DMS114 treated with DMSO at 0.1 percent for 48 hours (cell line): ENCODE measurements around the gene PCDH9.
"Not testable (repeated sequence)": the region's sequence is repeated elsewhere in the genome, so short reads cannot be mapped to it uniquely, and the experiment has no call there.

Source experiments
- DNase-seq: peaks from one replicate; lab custom pipeline; 2025; ENCODE audit not compliant: unreplicated experiment; lab: John Stamatoyannopoulos, UW

The PCDH9 gene

DNA sequence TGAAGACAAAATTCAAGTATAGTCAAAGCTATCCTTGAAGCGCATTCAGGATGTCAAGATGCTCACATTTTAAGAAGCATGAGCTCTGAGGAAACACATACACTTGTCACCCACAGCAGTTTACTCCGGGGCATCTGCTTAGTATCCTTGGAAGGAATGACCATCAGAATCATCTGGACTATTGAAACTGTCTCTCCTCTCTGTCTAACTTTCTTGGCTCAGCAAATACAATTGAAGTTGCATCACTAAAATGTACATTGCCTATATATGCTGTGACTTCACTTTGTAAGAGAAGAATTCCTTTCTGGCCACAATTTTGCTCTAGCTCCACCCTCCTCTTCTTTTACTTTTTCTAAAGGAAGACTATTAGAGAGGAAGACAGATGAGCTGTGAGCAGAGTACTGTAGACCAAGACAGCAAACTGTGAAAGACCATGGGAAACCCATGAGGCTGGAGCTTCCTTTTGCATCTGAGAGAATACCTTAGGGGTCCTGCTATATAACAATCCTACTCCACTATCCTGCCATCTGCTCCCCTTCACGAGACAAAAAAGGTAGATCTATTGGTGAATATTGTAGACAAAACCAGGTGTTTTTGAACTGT lies 906.3 kb downstream of the PCDH9 start:
- no peak for DNase-seq

DNA sequence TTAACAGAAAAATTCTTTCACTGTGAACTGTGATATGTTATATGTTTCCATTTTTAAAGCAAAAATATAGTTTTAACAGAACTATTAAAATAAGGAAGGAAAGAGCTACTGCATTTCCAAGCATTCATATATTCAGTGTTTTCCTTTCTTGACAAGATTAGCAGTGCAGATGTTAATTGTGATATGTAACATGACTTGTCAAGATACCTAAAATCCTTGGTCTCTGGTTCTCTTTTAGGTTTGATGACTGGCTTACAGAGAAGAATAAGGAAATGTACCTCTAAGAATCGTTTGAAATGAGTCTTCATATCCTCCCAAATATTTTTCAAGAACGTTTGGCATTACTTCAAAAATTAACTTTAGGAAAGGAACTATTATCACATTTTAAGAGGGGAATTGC lies 907.2 kb downstream of the PCDH9 start:
- no peak for DNase-seq

DNA sequence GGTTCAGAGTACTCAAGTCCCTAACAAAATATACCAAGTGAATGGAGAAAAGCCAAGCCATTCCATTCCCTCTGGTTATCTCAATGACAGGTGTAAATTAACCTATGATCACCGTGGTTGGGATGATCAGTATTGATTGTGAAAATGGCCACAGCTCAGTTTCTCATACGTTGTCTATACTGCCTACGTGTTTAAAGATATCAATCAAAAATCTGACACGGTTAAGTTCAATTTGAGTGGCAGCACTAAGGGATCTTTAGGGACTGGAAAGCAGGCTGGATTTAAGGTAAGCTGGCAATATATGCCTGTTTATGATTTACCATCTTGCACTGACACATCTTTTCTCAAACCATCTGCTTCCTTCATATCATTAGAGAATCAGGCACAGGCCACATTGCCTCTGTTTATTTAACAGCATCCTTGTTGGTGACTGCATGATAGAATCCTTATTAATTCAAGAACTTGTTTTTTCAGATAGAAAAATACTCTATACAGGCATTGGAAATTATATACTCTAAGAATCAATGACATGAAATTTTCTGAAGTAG lies 907.9 kb downstream of the PCDH9 start:
- no peak for DNase-seq

DNA sequence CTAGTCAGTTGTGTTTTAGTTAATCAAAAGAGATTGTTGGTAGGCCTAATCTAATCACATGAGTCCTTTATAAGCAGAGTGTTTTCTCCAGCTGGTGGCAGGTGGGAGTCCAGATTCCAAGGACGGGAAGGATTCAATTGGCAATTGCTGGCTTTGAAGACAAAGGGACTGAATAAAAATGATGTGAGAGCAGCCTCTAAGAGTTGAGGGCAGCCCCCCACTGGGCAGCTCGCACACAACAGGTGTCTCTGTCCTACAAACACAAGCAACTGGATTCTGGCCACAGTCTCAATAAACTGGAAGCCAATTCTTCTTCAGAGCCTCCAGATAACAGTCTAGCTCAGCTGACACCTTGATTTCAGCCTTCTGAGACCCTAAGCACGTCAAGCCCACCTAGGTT lies 915.2 kb downstream of the PCDH9 start:
- DNase-seq: no peak

DNA sequence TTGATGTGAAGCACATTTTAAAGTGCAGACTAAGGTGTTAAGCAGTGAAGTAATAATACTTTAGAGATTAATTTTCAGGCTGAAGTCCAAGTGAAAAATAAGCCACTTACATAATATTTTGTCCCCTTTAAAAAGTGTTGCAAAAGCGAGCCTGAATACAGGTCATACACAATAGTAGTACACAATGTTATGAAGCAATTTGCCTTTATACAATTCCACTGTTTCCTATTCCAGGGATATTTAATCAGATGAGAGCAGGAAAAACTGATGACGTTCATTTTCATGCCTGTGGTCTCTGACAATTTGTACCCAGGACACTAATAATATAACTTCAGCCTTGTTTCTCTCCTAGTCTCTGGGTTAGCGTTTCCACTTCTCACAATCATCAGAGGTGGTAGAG lies 916.7 kb downstream of the PCDH9 start:
- DNase-seq: no peak

DNA sequence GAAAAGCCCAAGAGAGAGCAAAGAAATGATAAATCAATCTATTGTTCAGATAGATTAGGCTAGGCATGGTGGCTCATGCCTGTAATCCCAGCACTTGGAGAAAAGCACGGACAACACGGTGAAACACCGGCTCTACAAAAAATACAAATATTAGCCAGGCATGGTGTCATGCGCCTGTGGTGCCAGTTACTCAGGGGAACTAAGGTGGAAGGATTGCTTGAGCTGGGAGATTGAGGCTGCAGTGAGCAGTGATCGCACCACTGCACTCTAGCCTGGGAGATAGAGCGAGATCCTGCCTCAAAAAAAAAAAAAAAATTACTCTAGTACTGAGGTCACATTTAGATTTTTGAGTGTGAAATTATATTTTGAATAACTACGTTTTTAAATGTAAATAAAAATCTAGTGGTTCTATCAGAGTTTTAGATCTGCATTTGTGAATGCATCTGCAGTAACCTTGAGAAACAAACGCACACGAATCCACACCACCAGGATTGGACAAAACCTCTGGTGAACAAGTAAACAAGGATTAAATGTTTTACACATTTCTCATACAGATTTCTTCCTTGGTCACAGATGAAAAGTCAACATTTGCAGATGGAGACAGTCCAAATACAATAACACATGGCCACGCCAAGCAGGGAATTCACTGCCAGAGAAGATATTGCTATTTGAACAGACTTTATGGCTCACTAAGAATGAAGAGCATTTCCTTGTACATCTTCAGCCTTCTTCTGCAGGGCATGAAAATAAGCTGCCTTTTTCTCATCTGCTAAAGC lies 917.6 kb downstream of the PCDH9 start:
- DNase-seq: no peak

DNA sequence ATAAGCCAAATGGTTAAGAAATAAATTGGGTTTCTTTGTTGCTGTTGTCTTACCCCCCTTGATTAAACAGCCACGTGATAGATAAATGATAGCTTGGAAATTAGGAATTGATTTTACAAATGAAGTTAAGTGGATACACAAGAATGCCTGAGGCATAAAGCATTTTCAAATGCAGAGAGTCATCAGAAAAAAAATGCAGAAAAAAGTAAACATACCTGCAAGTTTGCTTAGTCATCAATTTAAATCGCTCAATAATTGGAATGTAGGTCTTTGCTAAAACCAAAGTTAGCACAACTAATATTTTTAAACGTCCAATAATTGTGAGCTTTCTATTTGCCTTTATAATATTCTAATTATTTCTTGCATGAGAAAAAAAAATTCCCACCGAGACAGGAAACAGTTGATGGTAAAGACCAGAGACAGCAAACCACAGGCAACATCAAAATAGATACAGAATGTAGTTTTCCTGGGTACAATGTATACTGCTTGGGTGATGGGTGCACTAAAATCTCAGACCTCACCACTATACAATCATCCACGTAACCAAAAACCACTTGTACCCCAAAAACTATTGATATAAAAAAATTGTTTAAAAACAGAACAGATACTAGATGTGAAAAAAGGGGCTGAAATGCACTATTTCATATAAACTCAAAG lies 924.0 kb downstream of the PCDH9 start:
- DNase-seq: no peak

DNA sequence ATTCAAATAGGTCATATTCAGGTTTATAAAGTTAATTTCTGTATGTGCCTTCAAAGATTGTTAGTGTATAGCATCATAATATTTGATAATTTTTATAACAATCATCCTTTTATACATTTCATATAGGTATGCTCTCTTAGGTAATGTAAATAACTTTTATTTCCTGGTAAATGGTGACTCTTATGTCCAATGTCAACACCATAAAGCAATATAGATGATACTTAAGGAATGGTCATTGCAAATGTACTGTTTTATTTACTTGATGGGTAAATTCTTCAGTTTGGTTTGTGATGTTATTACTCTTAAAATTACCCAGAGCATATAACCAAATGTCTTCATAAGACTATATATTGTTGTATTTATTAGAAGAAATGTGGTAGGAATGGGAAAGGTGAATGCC lies 928.7 kb downstream of the PCDH9 start:
- no peak for DNase-seq

DNA sequence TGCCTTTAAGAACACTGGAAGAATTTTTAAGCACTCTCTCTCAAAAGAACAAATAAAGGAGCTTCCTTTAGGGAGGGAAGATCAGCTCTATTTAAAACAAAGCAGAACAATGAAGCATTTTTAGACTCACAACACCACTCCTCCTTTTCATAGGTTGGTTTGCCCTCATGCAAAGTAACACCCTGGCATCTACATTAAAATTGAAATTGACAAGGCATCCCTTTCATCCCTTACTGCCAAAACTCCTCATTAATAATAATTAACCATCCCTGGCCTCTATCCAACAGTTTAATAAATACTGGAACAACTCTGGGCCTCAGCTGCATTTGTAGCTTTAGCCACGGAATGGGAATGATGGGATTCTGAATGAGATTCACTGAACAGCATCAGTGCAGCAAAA lies 929.1 kb downstream of the PCDH9 start:
- DNase-seq: no peak

DNA sequence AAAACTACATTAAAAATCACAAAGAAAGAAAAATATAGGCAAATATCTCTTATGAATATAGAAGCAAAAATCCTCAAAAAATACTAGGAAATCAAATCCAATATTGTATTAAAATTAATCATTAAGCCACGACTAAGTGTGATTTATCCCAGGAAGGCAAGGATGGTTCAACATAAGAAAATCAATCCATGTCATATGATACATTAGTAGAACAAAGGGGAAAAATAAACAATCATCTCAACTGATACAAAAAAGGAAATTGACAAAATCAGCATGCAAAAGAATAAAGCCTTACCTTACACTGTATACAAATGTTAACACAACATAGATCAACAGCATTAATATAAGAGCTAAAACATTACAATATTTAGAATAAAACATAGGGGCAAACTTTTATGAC lies 933.3 kb downstream of the PCDH9 start:
- DNase-seq: no peak

DNA sequence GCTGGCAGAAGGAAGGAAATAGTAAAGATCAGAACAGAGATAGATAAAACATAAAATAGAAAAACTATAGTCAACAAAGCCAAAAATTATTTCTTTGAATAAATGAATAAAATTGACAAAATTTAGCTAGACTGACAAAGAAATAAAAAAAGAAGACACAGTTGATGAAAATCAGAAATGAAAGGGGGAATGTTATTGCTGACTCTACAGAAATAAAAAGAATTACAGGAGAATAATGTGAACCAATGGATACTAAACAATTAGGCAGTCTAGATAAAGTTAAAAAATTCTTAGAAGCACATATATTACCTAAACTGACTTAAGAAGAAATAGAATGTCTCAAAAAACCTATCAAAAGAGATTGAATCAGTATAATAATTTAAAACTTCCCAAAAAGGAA lies 933.8 kb downstream of the PCDH9 start:
- DNase-seq: no peak

DNA sequence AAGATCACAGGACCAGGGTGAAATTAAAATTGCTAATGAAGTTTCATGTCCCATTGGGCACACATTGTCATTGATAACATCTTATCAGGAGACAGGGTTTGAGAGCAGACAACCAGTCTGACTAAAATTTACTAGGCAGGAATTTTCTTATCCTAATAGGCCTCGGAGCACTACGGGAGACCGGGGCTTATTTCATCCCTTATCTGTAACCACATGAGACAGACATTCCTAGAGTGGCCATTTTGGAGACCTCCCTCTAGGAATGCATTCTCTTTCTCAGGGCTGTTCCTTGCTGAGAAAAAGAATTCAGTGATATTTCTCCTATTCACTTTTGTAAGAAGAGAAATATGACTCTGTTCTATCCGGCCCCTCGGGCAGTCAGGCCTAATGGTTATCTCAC lies 943.3 kb downstream of the PCDH9 start:
- not testable (repeated sequence) for DNase-seq

DNA sequence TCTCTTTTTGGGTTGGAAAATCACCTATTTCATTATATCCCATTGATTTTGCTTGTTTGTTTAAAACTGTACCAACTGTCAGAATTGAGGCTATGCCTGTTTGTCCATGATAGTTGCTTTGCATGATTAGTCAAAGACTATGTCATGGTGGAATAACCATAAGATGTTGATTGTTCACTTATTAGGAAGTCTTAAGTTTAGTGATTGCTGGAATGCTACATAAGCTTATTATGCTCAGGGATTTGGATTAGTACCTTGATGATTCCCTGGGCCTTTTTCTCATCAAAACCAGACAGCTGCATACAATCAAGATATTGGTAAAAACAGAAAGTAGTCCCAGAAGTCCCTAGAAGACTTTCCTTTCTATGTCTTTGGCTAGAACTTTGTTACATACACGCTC lies 954.7 kb downstream of the PCDH9 start:
- no peak for DNase-seq

DNA sequence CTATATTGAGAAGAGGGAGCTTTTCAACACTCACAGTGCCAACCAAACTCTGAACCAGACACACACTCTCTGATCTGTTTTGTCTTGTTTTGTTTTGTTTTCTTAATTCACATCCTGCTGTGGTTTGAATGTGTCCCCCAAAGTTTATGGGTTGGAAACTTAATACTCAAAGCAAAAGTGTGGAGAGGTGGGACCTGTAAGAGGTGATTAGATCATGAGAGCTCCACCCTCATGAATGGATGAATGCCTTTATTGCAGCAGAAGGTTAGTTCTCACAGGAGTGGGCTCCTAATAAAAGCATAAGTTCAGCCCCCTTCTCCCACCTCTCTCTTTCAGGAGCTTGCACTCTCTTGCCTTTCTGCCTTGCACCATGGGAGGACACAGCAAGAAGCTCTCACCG lies 957.1 kb downstream of the PCDH9 start:
- no peak for DNase-seq

DNA sequence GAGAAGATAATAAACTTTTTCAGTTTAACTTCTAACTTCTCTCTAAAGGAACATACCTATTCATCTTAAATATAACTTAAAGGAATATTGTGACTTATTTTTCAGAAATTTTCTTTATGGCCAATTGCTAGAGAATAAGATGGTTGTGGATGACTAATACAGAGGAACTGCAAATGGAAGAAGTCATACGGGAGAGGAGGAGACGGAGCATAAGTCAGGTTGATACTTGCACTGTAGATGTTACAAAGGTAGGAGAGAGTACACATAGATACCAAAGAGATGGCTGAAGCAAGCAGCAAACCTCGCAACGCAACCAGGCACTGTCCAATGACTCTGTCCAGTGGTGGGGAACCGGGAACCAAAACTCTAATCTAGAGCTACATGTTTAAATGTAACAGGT lies 963.4 kb downstream of the PCDH9 start:
- no peak for DNase-seq

DNA sequence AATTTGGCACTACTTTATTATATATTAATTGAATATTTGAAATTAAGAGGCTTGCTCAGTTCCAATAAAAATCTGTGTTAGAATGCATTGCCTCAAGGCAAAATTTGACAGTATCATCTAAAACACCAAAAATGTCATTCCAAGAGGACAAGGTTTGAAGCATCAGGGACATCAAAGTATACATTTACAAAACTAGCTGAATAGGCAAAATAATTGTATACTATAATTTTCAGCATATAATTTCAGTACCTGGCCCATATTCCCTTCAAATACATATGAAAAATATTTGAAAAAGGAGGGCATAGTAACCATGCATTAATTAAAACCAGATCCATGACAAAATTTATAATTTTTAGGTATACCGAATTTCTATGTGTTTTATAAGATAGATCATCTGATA lies 963.8 kb downstream of the PCDH9 start:
- no peak for DNase-seq

DNA sequence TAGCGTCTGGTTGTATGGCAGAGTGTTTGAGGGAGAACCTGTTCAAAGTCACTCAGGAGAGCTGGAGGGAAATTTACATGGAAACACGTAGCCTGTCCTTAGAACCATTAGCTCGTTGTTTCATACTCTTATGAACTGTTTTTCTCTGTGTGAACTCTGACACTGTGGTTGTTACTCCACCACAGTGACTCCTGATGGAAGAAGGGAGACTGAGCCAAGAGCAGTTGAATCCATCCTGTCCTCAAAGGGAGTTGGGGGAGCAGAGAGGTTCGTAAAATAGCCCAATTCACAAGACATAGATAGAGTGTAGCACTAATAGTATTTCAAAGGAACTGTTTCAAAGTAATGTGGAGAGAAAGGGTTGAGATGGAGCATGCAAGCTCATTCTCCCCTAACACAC lies 964.8 kb downstream of the PCDH9 start:
- DNase-seq: no peak

DNA sequence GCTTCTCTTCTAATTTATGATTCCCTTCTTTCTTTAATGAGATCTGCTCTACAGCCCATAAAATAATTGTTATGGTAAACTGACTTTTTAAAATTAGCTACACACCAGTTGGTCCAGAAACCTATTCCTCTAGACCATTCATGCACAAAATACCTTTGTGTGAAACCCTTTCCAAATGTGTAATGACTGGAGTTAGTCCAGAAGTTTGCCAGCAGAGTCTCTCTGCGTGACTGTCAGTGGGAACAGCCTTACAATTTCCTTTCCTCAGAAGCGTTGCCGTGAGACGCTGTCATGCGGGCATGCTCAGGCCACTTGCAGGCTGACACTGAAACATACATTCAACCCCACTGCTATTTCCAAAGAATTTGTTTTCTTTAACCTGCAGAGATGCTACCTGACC lies 965.2 kb downstream of the PCDH9 start:
- DNase-seq: no peak

DNA sequence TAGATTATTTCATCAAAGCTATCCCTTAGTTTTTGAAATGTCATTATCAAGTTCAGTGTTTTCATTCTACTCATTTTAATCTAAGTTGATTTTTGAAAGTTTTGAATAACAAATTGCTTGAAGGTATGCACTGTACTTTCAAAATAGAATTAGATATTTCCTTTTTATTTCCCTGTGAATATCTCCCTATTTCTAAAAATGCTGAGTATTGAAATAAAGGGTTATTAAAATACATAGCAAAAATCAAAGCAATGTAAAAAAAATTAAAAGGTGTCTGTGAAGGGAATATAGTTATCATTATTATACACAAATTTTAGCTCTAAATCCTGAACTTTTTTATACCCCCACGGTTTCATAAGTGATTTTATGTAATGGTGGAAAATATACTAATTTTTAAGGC lies 967.8 kb downstream of the PCDH9 start:
- no peak for DNase-seq

DNA sequence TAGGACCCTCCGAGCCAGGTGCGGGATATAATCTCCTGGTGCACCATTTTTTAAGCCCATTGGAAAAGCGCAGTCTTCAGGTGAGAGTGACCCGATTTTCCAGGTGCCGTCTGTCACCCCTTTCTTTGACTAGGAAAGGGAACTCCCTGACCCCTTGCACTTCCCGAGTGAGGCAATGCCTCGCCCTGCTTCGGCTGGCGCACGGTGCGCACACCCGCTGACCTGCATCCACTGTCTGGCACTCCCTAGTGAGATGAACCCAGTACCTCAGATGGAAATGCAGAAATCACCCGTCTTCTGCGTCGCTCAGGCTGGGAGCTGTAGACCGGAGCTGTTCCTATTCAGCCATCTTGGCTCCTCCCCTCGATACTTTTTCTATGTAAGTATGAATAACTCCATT lies 970.7 kb downstream of the PCDH9 start:
- DNase-seq: not testable (repeated sequence)
